Type B pancreatic cell (in vitro differentiated cells): Measurements from ENCODE around the gene TYW5. TPM values are rescaled to one million over a fixed set of nuclear protein-coding genes. Genes with fewer than 3 reads are reported as not detected.

Experiments used
- DNase-seq: peaks from one replicate; pipeline ENCODE4 v3.0.0; 2021; ENCODE audit warnings: mixed read lengths; ENCODE audit not compliant: unreplicated experiment; ENCODE audit errors: extremely low spot score
- H3K27ac Mint-ChIP-seq: 2 replicates; pipeline ENCODE4 v1.8.0; 2021; ENCODE audit warnings: mild to moderate bottlenecking, mixed read lengths
- H3K27me3 Mint-ChIP-seq: 2 replicates; pipeline ENCODE4 v1.8.0; 2021; ENCODE audit warnings: mixed read lengths
- H3K36me3 Mint-ChIP-seq: 2 replicates; pipeline ENCODE4 v1.8.0; 2021; ENCODE audit warnings: mixed read lengths
- H3K4me1 Mint-ChIP-seq: one replicate; pipeline ENCODE4 v1.8.0; 2021; ENCODE audit warnings: mixed read lengths; ENCODE audit not compliant: unreplicated experiment
- H3K4me3 Mint-ChIP-seq: 2 replicates; pipeline ENCODE4 v1.8.0; 2021; ENCODE audit warnings: mild to moderate bottlenecking, mixed read lengths
- H3K9me3 Mint-ChIP-seq: 2 replicates; pipeline ENCODE4 v1.8.0; 2021; ENCODE audit warnings: mixed read lengths
- total RNA-seq: library from RNA; stranded (reverse); gene quantifications from 2 replicates; pipeline ENCODE4 v1.2.1, GENCODE V29; 2021; ENCODE audit warnings: low replicate concordance
- TF ChIP-seq, protein P1 (sequence below): fragments of 200-600 bp; sonication (generic); conservative IDR thresholded peaks from 2 replicates; pipeline ENCODE4 v1.5.0; 2021; ENCODE audit warnings: antibody characterized with exemption, mild to moderate bottlenecking

The TYW5 gene
- total RNA-seq, 1 donor from 2014 or later = 11.0 TPM

DNA sequence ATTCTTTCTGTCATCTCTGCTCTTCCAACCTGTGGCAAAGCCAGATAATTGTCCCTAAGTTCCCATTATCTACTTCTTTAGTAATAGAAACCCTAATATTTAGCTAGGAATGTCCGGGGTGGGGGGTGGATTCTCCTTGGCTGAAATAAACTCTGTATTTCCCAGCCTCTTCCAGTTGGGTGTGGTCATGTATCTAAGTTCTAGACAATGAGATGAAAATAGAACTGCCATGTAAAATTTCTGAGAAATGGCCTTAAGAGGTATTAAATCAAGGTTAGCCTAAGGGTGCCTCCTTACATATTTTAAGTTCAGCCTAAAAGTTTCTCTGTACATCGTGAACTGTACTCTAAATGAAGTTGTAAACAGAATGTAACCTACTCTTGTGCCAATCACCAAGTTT, 39.6 kb upstream of the TYW5 start:
- DNase-seq = no peak
- H3K9me3 Mint-ChIP-seq = no peaks in the 10 kb centered on the region
- no peak overlapping the region for H3K4me3 Mint-ChIP-seq
- H3K27me3 Mint-ChIP-seq = no peaks in the 10 kb centered on the region
- no peak overlapping the region for H3K27ac Mint-ChIP-seq
- H3K4me1 Mint-ChIP-seq = no peaks in the 10 kb centered on the region
- no peaks in the 10 kb centered on the region for H3K36me3 Mint-ChIP-seq
- TF ChIP-seq, protein P1, sequence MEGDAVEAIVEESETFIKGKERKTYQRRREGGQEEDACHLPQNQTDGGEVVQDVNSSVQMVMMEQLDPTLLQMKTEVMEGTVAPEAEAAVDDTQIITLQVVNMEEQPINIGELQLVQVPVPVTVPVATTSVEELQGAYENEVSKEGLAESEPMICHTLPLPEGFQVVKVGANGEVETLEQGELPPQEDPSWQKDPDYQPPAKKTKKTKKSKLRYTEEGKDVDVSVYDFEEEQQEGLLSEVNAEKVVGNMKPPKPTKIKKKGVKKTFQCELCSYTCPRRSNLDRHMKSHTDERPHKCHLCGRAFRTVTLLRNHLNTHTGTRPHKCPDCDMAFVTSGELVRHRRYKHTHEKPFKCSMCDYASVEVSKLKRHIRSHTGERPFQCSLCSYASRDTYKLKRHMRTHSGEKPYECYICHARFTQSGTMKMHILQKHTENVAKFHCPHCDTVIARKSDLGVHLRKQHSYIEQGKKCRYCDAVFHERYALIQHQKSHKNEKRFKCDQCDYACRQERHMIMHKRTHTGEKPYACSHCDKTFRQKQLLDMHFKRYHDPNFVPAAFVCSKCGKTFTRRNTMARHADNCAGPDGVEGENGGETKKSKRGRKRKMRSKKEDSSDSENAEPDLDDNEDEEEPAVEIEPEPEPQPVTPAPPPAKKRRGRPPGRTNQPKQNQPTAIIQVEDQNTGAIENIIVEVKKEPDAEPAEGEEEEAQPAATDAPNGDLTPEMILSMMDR = no peak

DNA sequence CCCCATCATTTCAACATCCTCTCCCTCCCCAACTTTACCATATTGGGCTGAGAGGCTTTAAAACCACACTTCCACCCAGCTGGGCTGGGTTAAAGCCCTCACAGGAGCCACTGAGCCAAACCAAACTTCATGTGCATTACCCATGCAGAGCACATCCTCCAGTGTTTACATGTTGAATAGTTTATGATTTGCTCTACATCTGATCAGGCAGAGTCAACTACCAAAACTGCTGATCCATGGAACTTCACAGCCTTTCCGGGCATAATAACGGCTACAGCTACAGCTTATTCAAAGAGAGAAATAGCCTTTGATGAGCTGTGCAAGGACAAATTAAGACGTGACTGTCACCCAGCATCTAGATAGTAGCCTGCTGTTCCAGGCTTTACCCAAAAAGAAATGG, 39.1 kb upstream of the TYW5 start:
- Mint-ChIP-seq H3K4me3 (no peak overlapping the region), H3K27me3 (no peaks in the 10 kb centered on the region), H3K4me1 (no peaks in the 10 kb centered on the region), H3K9me3 (no peaks in the 10 kb centered on the region), H3K27ac (no peak overlapping the region), H3K36me3 (no peaks in the 10 kb centered on the region)
- TF ChIP-seq, protein P1 = no peak
- no peak for DNase-seq

DNA sequence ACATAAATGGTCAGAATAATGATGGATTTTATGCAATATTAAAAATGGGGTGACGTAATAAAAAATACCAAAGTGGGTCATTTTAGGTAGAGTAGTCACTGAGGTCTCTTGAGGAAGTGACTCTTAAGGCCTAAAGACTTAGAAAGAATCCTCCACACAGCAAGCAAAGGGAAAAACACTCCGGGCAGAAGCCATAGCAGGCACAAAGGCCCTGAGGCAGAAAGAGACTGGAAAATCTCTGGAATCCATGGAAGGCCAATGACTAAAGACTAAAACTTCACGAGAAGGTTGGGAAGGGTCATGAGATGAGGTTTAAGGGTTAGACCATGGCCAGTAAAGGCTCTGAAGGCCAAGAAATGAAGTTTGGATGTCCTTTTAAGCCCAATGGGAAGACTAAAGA, 37.0 kb upstream of the TYW5 start:
- H3K27me3 Mint-ChIP-seq = no peaks in the 10 kb centered on the region
- no peak for DNase-seq
- H3K36me3 Mint-ChIP-seq = no peaks in the 10 kb centered on the region
- no peak overlapping the region for H3K4me3 Mint-ChIP-seq
- TF ChIP-seq, protein P1 = no peak
- peaks cover 4% of the 10 kb centered on the region for H3K4me1 Mint-ChIP-seq
- no peak overlapping the region for H3K27ac Mint-ChIP-seq
- H3K9me3 Mint-ChIP-seq = no peaks in the 10 kb centered on the region

DNA sequence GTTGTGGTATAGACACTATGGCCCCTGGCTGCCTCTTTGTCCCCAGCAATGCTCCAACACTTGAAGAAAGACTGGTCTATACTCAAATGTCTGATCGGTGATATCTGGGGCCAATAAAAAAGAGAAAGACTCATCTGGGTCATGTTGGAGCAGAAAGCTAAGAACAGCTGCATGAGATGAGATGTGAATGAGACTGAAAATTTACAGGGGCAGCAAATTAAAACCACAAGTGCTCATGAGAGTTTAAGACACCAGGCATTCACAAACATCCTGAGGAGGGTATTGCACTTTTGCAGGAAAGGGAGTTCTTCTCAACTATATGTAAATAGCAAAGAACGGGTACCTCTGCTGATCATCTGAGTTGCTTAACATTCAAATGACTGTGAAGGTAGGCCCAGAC, 36.4 kb upstream of the TYW5 start:
- no peak for DNase-seq
- Mint-ChIP-seq H3K27ac (no peak overlapping the region), H3K36me3 (no peaks in the 10 kb centered on the region), H3K27me3 (no peaks in the 10 kb centered on the region), H3K4me3 (no peak overlapping the region), H3K9me3 (no peaks in the 10 kb centered on the region), H3K4me1 (peaks cover 4% of the 10 kb centered on the region)
- TF ChIP-seq, protein P1 = no peak

DNA sequence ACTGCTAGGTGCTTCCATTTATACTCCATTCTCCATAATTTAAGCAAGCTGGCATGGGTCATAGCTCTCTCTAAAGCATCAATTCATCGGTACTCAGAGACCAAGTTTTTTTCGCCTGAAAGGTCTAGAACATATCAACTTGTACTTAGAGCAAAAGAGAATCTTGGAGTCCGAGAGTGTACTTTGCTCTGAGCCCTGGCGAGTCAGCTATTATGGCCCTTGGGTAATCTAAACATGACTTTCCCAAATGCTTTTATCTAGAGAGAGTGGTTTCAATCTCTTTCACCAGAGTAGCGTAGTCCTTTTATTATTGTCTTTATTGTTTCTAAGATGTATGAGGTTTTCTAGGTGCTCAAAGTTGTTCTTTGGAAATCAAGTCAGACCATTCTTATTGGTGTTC, 34.5 kb upstream of the TYW5 start:
- Mint-ChIP-seq H3K9me3 (no peaks in the 10 kb centered on the region), H3K27ac (no peak overlapping the region), H3K36me3 (no peaks in the 10 kb centered on the region), H3K27me3 (no peaks in the 10 kb centered on the region), H3K4me1 (peaks cover 9% of the 10 kb centered on the region), H3K4me3 (no peak overlapping the region)
- TF ChIP-seq, protein P1 = no peak
- DNase-seq = no peak

DNA sequence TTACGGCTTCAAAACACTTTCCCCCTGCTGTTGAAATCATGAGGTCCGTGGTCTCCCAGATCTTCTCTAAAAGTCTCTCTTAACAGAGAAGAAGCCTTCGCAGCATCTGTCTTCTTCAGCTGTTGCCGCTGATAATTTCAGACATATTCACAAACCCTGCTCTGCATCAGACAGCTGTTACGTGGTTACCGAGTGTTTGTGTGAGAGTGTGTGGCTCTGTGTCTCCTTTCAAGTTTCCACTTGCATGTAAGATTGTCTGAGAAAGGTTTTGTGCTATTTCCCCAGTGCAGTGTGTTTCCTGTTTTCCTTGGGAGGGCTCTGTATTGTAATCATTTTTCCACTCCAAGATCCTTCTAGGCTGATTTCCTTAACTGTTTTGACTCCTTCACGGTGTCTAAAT, 32.9 kb upstream of the TYW5 start:
- Mint-ChIP-seq H3K9me3 (no peaks in the 10 kb centered on the region), H3K27ac (no peak overlapping the region), H3K36me3 (no peaks in the 10 kb centered on the region), H3K27me3 (no peaks in the 10 kb centered on the region), H3K4me3 (no peak overlapping the region), H3K4me1 (peaks cover 13% of the 10 kb centered on the region)
- TF ChIP-seq, protein P1 = no peak
- DNase-seq = no peak
